ENCODE data around the gene MID2.
"Not testable (repeated sequence)": the region's sequence is repeated elsewhere in the genome, so short reads cannot be mapped to it uniquely, and the experiment has no call there.

The MID2 gene

DNA sequence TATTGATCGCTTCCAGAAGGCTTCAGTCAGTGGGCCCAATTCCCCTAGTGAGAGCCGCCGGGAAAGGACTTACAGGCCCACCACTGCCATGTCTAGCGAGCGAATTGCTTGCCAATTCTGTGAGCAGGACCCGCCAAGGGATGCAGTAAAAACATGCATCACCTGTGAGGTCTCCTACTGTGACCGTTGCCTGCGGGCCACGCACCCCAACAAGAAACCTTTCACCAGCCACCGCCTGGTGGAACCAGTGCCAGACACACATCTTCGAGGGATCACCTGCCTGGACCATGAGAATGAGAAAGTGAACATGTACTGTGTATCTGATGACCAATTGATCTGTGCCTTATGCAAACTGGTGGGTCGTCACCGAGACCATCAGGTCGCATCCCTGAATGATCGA lies 15.3 kb downstream of the MID2 start:
- H3K4me3 ChIP-seq (ENCODE audit: low read depth, low read length), result no peak overlapping the region

DNA sequence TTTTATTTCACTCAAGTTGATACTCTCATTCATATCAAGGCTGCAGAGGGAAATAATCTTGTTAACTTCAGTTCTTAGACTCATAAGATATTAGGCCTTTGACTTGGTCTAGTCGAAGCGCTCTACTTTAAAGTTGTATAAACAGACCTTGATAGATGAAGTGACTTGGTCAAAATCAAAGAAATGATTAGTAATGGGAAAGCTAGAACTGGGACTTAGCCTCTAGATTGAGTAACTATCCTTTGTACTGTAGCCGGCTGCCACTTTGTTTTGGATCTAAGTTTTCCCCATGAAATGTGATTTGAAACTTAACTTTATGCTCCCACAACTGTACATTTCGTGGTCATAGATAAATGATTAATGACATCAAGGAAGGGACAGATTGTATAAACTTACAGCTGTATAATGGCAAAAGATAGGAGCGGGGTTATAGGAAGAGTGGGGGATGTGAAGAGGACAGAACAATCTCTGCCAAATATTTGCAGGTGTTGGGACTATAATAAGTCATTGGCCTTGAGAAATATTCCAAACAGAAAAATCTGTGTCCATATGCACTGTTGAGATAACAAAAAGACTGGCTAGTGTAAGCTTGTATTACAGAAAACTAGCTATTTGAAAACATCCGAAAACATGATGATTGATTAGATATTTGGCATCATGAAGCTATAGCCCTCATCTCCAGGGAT lies 17.2 kb downstream of the MID2 start:
- no peak overlapping the region for H3K4me3 ChIP-seq (ENCODE audit: low read depth, low read length)

DNA sequence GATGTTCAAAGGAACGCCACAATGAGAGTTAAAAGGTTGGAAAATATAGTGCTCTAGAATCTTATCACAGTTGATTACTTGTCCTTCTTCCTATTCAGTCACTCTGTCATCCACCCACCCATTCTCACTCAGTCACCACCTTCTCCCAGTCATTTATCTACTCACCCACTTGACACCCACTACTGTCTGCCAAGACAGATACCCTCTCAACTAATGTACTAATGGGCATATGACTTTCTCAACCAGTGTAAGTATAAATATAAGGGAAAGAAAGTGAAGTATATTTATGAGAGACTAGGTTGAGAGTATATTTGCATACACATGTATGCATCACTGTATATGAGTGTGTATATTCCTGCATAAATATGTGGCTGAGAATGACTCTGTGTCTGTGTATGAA lies 20.0 kb downstream of the MID2 start:
- H3K4me3 ChIP-seq (ENCODE audit: low read depth, low read length), result no peak overlapping the region

DNA sequence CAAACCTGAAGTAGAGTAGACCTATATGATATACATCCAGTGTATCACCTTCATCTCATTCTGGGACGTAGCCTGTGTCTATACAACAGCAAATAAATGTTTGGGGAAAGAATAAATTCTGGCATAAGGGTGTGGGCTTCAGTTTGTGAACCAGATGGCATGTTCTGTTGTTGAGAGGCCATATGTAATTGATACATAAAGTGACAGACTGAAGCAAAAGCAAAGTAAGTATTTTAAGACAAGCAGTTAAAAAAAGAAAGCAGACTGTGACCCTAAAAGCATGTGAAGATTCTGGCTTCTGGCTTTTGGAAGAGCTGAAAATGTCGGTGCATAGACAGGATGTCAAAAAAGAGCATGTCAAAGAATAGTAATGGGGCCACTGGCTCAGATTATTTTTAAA lies 22.9 kb downstream of the MID2 start:
- H3K4me3 ChIP-seq (ENCODE audit: low read depth, low read length), result no peak overlapping the region

DNA sequence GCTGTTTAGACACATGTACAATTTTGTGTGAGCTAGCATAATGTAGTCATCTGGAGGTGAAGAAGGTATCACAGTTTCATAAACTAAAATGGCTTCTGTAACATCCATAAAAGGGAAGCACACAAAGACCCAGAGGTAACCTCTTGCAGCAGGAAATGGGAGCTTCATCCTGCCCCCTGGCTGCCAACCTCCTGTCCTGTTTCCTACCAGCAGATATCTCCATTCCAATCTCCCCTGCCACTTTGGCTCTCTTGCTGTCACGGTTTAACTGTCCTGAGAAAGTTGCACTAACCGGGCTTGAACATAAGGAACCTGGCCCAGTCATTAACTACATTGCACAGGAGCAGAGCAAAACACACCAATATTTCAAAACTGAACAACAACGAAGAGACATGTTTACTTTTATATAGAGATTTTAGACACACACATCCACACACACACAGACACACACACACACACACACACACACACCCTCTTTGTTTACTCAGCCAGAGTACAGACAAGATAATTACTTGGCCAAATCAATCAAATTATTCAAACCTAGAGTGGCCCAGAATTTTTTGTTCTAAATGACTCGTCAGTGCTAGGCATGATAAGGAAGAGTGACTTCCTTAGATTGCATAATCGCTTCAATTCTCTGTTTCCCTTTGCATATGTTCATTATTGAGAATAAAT lies 24.2 kb downstream of the MID2 start:
- no peak overlapping the region for H3K4me3 ChIP-seq (ENCODE audit: low read depth, low read length)

DNA sequence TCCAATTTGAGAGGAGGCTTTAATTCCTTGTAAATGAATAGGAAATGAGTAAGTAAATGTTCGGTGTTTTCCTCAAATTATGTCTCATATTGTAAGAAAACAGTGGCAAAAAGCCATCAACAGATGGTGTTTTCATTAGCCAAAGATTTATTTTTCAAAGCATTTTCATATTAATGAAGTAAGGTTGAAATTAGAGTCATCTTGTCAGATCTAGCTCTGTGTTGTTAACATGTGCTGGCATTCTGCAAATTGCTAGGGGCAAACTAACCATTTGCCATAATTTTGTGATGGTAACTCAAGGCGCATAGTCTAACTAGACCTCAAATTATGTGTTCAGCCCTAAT lies 24.7 kb downstream of the MID2 start:
- no peak overlapping the region for H3K4me3 ChIP-seq (ENCODE audit: low read depth, low read length)

DNA sequence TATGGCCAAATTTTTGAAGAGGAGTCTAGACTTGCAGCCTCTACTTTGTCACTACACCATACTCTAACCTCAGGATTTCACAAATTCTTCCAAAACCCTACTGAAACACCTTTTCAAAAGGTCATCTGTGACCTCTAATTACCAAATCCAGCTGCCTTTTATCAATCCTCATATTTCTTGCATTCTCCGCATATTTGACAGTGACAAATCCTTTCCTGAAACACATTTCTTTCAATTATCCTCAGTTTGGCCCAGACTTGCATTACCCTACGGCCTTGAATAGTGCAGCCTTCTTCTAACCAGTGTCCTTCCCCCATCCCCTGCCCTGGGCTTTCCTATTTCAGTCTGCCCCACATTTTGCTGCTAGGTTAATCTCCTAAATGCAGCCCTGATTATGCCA lies 25.5 kb downstream of the MID2 start:
- H3K4me3 ChIP-seq (ENCODE audit: low read depth, low read length), result no peak overlapping the region

DNA sequence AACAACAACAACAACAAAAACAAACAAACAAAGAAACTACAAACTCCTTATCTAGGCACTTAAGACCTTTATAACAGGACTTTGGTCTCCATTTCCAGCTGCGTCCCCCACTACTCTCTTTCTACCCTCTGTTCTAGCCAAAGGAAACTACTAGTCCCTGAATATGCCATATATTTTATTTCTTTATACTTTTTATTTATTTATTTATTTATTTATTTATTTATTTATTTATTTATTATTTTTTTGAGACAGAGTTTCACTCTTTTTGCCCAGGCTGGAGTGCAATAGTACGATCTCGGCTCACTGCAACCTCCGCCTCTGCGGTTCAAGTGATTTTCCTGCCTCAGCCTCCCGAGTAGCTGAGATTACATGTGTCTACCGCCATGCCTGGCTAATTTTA lies 26.0 kb downstream of the MID2 start:
- H3K4me3 ChIP-seq (ENCODE audit: low read depth, low read length), result not testable (repeated sequence)

DNA sequence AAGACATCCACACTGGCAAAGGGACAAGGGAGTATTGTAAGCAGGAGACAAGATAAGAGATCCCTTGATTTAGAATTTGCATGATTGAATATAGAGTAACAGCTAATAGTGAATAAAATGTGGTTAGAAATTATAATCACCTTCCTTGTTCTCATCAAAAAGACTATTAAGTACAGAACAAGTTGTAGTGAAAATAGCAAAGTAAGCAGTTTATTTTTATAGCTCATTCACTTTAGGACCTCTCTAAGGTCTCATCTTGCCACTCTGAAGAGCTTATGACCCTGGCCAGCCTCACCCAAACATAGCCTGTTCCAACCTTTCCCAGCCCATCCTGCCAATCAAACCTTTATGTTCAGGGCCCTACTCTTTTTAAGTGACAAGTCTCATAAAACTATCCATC lies 30.6 kb downstream of the MID2 start:
- no peak overlapping the region for H3K4me3 ChIP-seq (ENCODE audit: low read depth, low read length)

DNA sequence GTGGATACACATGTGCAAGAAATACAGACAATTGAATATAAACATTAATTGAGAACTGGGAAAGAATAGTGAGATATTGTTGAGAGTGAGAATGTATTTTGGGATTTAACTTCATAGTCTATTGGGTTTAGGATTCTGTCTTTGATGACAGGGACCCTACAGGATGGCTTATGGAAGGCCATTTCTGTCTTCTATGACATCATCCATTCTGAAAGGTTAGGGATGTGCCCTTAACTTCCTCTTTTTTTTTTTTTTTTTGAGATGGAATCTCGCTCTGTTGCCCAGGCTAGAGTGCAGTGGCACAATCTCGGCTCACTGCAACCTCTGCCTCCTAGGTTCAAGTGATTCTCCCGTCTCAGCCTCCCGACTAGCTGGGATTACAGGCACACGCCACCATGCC lies 31.4 kb downstream of the MID2 start:
- H3K4me3 ChIP-seq (ENCODE audit: low read depth, low read length), result not testable (repeated sequence)

DNA sequence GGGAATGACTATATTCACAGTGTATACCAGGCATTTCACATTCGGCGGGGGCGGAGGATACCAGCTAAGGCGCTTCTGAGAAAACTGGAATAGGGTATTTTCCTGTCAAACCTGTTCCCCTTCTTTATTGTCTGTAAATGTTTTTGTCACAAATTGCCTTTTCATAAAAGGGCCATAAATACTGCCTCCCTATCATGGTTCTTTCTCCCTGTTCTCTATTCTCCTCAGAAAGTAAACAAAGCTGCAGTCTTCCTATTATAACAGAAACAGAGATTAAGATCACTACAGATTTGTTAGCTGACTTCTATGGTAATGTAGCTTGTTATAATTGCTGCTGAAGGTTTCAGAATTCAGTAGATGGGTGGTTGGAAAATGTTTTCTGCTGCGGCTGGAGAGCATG lies 32.2 kb downstream of the MID2 start:
- H3K4me3 ChIP-seq (ENCODE audit: low read depth, low read length), result no peak overlapping the region

DNA sequence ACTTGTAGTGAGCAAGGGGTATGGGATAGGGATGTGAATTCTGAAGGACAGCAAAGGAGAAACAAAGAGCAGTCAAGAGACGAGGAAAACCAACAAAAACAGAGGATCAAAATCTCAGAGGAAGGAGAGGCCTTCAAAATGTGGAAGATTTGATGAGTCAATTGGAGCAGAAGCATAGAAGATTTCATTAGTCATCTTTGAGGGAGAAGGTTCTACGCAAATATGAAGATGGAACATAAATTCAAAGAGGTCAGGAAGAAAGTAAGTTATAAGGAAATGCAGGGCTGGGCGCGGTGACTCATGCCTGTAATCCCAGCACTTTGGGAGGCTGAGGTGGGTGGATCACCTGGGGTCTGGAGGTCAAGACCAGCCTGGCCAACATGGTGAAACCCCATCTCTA lies 35.4 kb downstream of the MID2 start:
- no peak overlapping the region for H3K4me3 ChIP-seq (ENCODE audit: low read depth, low read length)

DNA sequence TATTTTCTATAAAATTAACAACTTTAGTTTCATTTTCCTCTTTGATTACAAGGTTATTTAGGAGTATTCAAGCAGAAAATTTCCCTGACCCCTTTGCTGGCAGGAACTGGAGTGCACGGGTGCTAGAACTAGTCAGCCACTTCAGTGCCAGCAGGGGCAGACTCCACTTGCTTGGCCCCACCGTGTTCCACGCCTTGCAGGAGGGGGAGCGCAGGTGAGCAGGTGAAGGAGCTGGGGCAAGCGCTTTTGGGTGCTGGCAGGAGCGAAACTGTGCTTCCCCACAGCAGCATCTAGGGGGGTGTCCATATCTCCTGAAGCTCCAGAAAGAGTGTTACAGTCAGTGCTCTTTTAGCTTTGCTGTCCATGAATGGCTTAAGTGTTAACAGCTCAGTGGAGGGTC lies 45.5 kb downstream of the MID2 start:
- H3K4me3 ChIP-seq (ENCODE audit: low read depth, low read length), result no peak overlapping the region

DNA sequence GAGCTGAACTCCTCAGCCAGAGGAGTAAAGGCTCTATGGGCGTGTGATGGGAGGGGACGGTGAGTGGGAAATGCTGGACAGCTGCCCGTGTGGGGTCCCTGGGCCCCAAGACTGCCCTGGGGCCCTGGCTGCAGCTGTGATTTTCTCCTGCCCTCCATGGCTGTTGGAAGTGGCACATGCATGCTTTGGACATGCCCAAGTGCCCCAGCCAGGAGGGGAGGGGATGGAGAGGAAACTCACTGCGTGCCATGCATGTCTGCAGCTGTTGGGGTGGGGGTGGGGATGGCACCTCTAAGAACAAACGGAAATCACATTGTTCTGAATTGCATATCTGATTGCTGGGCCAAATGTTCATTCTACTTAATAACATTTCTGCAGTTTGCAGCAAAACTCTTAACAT lies 52.4 kb downstream of the MID2 start:
- no peak overlapping the region for H3K4me3 ChIP-seq (ENCODE audit: low read depth, low read length)

DNA sequence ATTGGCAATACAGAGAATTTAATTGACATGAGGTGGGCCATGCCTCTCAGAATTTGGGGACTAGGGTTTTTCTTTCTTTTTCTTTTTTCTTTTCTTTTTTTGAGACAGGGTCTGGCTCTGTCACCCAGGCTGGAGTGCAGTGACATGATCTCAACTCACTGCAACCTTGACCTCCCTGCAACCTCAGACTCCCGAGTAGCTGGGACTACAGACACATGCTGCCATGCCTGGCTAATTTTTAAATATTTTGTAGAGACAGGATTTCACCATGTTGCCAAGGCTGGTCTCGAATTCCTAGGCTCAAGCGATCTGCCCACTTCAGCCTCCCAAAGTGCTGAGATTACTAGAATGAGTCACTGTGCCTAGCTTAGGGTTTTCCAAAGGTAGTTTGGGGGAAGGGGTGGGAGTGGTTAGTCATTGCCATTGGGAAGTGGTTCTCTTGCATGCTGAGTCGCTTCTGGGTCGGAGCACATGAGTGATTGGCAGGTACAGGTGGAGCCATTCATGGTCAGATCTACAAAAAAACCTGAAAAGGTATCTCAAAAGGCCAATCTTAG lies 54.5 kb downstream of the MID2 start:
- H3K4me3 ChIP-seq (ENCODE audit: low read depth, low read length), result no peak overlapping the region

DNA sequence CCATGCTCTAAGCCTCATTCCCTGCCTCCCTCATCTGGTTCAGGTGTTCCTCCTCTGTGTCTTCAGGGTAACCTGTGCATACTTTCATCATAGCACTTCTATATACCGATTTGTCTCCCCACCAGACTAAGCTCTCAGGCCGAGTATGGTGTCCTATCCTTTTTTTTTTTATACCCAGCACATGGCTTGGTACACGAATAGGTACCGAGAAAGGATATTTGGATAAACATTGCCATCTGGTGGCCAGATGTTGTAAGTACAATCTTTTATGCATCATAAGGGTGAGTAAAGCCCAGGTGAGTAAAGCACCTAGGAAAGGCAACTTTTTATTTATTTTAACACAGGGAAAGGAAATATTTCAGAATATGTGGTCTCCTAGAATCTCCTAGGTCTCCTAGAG lies 68.4 kb downstream of the MID2 start:
- H3K4me3 ChIP-seq (ENCODE audit: low read depth, low read length), result no peak overlapping the region

DNA sequence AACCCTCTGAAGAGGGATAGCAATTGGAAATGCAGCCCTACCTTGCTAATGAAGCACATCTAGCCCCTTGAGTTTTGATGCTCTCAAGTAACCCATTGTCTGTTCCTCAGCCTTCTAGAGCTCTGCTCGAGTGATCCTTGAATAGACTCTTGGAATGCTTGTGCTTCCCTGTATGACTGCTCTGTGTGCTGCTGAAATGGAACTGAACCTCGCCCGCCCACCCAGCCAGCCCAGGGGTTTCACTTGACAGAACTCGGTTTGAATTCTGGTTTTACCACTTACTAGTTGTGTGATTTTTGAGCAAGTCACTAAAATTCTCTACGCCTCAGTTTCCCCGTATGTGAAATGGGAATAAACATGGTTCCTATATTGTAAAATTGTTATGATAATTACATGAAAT lies 77.1 kb downstream of the MID2 start:
- no peak overlapping the region for H3K4me3 ChIP-seq (ENCODE audit: low read depth, low read length)

DNA sequence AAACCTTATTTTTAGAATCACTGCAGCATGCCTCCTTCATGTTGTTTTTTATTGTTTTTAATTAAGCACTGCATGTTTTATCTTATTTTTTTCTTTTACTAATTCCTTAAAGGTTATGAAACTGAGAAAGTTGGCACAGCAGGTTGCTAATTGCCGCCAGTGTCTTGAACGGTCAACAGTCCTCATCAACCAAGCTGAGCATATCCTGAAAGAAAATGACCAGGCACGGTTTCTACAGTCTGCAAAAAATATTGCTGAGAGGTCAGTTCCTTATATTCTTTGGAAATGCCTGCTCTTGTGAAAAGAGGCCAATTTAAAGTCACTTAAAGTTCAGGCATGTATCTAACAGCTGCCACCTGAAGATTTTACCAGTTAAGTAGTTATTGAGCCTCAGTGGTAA lies 79.7 kb downstream of the MID2 start:
- H3K4me3 ChIP-seq (ENCODE audit: low read depth, low read length), result no peak overlapping the region

DNA sequence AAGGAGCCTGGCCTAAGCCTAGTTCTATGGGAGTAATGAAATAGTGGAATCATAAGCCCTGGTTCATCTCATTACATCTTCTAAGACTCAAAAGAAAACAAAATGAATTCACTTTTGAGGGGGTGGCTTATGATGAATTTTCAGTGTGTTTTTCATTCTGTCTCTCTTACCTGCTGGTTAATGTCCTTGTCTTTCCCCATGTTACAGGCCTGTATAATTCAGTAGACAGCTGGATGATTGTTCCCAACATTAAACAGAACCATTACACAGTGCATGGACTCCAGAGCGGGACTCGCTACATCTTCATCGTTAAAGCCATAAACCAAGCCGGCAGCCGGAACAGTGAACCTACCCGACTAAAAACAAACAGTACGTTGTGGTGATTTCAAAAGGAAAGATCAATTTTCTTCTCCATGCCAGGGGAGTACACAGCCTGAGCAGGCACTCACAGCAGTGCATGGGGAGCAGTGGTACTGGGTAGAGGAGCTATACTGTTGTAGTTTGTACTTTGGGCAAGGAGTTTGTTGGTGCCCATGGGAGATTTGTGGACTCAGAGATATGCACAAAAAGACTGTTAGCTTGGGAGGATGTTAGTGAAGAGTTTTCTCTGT lies 98.6 kb downstream of the MID2 start:
- no peak overlapping the region for H3K4me3 ChIP-seq (ENCODE audit: low read depth, low read length)

DNA sequence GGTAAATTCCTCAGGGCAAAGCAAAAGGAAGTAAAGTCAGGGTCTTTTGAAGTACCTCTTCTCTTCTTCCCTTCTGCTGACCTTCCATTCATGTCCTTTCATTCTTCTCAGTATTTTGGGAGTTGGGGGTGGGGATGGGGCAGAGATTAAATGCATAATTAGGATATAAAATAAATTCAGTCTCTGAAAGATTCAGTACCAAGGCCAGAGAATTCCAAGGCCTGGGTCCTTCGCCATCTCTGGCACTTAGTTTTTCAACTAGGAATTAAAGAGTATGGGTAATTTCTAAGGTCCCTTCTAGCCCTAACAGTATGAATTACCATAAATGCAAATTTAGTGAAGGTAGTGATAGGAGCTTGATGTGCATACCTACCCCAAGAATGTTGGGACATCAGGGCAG lies 108.6 kb downstream of the MID2 start:
- H3K4me3 ChIP-seq (ENCODE audit: low read depth, low read length), result no peak overlapping the region

DNA sequence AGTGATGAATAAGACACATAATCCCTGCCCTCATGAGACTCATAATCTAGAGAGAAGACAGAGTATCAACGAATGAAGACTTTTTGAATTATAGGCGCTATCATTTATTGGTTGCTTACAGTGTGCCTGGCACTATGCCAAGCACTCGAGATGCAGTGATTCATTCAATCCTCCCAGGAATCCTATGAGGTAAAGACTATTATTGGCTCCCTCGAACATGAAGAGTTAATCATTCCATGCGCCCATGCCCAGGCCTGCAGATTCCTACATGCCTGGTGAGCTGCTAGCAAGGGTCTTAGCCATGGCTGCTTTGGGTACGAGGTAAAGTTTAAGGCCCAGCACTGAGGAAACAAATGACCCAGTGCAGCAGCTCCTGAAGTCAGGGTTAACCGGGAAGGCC lies 109.5 kb downstream of the MID2 start:
- no peak overlapping the region for H3K4me3 ChIP-seq (ENCODE audit: low read depth, low read length)

DNA sequence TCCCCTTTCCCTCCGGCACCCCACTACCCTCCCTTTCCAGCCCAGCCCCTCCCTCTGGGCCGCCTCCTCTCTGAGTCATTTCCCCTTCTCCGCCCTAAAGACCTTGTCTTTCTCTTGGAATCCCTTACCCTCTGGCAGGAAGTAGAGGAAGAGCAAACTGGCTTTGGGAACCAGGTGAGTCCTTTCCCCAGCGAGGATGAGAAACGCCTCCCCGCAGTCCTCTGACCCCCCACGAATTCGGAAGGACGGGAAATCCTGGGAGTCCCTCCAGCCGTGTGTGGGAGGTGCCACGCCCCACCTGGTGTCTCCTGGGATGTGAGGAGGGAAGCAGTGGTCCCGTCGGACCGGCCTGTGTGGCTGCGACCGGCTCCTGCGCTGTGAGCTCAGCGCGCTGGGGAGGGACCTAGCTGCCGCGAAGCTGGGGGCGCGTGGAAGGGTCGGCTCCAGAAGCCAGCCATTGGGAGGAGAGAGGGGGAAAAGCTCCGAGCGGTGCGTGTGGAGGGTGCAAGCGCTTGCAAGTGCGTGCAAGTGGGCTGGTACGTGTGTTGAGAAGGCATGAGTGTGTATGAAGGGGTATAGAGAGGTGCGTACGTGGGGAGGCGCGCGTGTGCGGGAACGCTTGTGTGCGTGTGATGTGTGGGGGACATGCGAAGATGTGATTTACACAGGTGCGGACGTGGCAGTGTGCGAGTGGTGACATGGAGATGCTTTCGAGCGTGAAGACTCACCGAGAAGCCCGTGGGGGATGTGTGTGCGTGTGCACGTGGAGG lies 110.2 kb downstream of the MID2 start:
- peak overlapping the region; percentile 37 for H3K4me3 ChIP-seq (ENCODE audit: low read depth, low read length)
